HG02973 (cell line): ENCODE measurements around the gene CDH15.
"Not testable (repeated sequence)": the region's sequence is repeated elsewhere in the genome, so short reads cannot be mapped to it uniquely, and the experiment has no call there.

Experiments used
- ATAC-seq: cut with Tn5 transposase; IDR thresholded peaks from one replicate; pipeline ENCODE4 v1.9.1; 2021; ENCODE audit warnings: moderate library complexity; ENCODE audit not compliant: unreplicated experiment

Gene CDH15

DNA sequence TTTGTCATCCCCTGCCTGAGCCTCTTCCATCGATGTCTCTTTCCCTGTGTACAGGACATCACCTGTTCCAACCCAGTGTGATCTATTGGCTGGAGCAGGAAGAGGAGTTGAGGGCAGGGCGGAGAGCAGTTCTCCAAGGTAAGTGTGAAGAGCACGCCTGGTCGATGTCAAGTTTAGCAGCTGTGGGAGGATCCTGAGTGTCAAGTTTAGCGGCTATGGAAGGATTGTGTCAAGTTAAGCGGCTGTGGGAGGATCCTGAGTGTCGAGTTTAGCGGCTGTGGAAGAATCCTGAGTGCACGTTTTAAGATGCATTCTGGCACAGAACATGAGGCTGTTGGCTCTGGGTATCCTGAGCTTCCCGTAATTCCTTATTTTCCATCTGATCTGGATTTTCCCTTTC lies 53.1 kb downstream of the CDH15 start:
- ATAC-seq = no peak

DNA sequence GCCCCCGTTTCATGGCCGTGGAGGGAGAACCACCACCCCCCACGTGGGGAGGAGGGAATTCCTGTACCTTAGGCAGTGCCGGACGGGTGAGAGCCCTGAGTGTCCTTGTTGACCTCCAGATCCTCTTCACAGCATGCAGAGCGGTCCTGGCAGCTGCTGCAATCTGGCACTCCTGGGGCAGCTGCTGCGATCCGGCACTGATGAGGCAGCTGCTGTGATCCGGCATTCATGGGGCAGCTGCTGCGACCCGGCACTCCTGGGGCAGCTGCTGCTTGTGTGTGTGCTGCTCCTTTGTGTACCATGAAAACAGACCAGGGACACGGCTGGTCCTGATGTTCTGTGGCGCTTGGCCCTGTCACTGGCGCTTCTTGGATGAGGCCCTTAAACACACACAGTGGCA lies 58.7 kb downstream of the CDH15 start:
- ATAC-seq = no peak

DNA sequence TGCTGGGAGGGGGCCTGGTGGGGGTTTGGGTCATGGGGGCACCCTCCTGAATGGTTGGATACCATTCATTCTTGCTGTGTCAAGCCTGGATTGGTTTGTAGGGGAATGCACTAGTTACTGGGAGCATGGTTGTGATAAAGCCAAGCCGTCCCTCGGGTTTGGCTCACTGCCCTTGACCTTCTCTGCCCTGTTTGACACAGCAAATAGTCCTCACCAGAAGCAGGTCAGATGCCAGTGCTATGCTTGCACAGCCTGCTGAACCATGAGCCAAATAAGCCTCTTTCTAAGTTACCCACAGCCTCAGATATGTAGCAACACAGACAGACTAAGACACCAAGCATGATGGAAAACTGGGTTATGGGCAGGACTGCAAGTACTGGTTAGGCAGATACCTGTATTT lies 60.6 kb downstream of the CDH15 start:
- ATAC-seq = no peak

DNA sequence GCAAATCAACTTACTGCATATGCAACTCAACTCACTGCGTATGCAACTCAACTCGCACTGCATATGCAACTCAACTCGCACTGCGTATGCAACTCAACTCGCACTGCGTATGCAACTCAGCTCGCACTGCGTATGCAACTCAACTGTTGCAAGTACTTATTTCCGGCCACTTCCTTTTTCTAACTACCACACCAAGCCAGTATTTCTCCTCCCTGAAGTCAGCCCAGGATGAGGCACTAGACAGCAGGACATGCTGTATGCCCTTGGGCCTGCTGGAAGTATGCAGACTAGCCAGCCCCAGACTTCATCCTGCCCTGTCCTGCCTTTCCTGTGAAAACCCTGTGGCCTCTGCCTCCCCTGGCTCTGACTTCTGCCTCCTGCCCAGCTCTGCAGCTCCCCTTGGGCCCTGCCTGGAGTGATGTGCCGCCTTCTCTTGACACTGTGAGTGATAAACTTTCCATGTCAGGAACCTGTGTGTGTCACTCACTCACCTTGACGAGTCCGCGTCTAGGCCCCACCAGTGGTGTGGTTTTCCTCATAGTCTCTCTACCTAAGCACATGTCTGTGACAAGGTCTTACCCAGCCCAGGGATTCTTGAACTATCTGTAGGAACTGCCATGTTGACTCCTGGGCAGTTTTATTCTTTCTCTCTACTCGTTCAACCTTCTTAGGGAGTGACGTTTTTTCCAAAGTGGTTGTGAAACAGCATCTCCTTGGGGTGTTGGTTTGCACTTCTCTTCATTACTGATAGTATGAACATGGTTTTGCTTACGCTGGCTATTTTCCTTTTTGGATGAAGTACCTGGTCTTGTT lies 62.3 kb downstream of the CDH15 start:
- ATAC-seq = no peak

DNA sequence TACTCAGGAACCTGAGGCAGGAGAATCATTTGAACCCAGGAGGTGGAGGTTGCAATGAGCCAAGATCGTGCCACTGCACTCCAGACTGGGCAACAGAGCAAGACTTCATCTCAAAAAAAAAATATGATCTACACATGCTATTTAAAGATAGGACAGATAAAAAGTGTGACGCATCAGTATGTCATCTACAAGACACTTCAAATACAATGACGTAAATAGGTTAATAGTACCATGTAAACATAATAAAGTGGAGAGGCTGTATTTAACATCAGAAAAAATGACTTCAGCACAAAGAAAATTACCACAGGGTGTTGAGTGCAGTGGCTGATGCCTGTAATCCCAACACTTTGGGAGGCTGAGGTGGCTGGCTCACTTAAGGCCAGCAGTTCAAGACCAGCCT lies 66.2 kb downstream of the CDH15 start:
- ATAC-seq = no peak

DNA sequence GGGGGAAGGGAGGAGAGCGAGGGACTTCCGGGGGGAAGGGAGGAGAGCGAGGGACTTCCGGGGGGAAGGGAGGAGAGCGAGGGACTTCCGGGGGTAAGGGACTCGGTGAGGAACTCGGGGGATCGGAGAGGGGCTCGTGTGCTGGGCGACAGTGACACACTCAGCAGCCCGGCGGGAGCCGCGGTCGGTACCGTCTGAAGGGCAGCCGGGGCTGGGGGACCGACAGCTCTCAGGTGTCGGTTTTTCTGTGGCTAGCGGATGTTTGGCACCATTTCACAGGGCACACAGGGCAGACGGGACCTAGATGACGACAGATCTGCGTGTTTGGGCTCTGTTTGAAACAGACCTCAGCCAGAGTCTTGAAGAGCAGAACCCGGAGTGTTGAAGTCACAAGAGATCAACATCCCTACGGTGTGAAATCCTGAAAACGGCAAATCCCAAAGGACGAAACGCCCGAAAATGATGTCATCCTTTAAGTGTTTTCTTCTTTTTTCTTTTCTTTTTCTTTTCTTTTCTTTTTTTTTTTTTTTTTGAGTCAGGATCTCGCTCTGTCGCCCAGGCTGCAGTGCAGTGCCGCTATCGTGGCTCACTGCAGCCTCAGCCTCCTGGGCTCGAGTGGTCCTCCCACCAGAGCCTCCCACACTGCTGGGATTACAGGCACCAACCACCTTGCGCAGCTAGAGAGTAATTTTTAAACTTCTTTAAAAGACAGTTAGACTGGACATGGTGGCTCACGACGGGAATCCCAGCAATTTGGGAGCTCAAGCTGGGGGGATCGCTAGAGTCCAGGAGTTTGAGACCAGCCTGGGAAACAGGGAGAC lies 69.8 kb downstream of the CDH15 start:
- no peak for ATAC-seq

DNA sequence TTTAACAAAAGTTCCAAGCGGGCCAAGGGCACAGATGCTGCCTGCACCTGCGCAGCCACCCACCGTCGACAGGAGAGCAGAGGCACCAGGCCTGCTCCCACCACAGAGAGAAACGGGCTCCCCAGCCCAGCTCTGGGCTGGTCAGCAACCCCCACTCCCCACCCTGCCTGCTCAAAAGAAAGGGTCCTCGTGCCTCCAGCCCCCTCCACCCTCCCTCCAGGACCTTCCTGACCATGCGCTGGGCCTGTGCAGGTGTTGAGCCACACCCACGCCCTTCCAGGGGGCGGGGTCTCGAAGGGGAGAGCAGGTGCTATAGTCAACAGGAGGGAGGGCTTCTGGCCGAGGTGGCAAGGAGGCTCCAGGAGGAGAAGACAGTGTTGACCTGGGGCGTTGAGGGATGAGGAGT lies 71.2 kb downstream of the CDH15 start:
- ATAC-seq = no peak

DNA sequence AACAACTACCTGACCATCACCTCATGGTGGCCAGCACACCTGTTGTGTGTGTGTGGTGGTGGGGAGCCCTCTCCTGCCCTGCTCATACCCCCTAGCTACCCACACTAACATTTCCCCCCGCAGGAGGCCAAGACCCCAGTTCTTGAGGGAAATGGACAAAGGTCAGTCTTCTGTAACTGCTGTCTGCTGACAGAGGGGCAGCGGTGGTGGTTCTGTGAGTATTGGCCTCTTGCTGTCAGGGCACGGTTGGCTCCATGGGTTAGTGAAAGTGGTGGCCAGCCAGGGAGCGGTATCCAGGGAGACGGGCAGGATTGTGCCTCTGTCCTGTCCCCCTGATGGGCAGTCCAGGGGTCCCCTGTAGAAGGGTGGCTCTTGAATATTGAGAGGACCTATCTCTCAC lies 72.1 kb downstream of the CDH15 start:
- no peak for ATAC-seq

DNA sequence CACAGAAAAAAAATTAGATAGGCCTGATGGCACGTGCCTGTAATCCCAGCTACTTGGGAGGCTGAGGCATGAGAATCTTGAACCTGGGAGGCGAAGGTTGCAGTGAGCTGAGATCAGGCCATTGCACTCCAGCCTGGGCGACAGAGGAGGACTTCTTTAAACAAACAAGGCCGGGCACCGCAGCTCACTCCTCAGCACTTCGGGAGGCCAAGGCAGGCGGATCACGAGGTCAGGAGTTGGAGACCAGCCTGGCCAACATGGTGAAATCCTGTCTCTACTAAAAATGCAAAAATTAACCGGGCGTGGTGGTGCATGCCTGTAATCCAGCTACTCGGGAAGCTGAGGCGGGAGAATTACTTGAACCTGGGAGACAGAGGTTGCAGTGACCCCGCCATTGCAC lies 72.7 kb downstream of the CDH15 start:
- ATAC-seq = not testable (repeated sequence)

DNA sequence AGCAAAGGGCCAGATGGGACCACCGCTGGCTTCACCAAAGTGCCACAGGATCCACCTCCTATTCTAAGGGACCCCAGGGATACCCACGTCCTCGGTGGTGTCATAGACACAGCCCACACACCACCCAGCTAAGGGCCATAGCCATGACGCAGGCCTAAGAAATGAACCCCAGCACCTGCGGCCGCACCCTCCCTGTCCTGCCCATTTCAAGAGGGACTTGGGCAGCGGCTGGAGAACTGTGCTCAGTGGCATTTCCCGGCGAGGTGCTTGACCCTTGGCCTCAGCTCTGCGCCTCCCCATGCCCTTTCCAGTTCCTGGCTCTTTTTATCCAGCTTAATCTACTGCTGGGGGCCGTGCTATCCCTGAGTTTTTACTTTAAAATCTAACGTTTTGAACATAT lies 73.2 kb downstream of the CDH15 start:
- no peak for ATAC-seq
